SK-N-SH treated with all-trans-retinoic acid at 6 μM for 48 hours (cell line): ENCODE data around the gene OPA1.

ENCODE experiments used
- PPARA ChIP-seq: fragments of 250-450 bp; sonication (Bioruptor Pico); IDR thresholded peaks from 2 replicates; pipeline ENCODE4 v1.5.0; 2020; ENCODE audit warnings: mild to moderate bottlenecking, borderline replicate concordance
- ZFP3 ChIP-seq: fragments of 250-450 bp; sonication (Bioruptor Pico); IDR thresholded peaks from 2 replicates; pipeline ENCODE4 v1.5.0; 2020; ENCODE audit warnings: mild to moderate bottlenecking, moderate library complexity
- TF ChIP-seq, protein P1 (sequence below): fragments of 250-450 bp; sonication (Bioruptor Pico); IDR thresholded peaks from 2 replicates; pipeline ENCODE4 v1.8.0; 2020; ENCODE audit warnings: mild to moderate bottlenecking, moderate library complexity, borderline replicate concordance
- TF ChIP-seq, protein P2 (sequence below): fragments of 250-450 bp; sonication (Bioruptor Pico); IDR thresholded peaks from 2 replicates; pipeline ENCODE4 v1.5.1; 2020; ENCODE audit warnings: low read depth, mild to moderate bottlenecking, moderate library complexity

DNA sequence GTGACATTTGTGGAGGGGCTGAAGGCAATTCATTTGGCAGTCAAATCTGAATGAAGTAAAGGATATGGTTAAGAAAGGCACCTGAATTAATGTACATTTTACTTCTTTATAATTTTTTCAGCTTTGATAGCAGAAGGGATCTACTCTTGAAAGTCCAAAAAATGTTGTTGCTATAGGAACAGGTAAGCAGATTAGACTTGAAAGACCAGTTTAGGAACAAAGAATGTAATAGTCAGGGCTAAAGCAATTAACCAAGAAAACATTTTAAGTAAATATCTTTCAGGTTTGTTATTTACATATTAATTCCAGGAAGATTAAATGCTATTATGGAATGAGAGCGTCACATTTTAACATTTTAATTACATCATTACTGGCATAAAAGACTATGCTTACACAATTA is 39.4 kb upstream of the OPA1 start:
- TF ChIP-seq PPARA (CRISPR knock-in tag) (no peak), ZFP3 (CRISPR knock-in tag) (no peak)
- TF ChIP-seq, protein P1, sequence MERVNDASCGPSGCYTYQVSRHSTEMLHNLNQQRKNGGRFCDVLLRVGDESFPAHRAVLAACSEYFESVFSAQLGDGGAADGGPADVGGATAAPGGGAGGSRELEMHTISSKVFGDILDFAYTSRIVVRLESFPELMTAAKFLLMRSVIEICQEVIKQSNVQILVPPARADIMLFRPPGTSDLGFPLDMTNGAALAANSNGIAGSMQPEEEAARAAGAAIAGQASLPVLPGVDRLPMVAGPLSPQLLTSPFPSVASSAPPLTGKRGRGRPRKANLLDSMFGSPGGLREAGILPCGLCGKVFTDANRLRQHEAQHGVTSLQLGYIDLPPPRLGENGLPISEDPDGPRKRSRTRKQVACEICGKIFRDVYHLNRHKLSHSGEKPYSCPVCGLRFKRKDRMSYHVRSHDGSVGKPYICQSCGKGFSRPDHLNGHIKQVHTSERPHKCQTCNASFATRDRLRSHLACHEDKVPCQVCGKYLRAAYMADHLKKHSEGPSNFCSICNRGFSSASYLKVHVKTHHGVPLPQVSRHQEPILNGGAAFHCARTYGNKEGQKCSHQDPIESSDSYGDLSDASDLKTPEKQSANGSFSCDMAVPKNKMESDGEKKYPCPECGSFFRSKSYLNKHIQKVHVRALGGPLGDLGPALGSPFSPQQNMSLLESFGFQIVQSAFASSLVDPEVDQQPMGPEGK: no peak
- TF ChIP-seq, protein P2, sequence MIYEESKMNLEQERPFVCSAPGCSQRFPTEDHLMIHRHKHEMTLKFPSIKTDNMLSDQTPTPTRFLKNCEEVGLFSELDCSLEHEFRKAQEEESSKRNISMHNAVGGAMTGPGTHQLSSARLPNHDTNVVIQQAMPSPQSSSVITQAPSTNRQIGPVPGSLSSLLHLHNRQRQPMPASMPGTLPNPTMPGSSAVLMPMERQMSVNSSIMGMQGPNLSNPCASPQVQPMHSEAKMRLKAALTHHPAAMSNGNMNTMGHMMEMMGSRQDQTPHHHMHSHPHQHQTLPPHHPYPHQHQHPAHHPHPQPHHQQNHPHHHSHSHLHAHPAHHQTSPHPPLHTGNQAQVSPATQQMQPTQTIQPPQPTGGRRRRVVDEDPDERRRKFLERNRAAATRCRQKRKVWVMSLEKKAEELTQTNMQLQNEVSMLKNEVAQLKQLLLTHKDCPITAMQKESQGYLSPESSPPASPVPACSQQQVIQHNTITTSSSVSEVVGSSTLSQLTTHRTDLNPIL: no peak
